SHP77 (cell line): Measurements from ENCODE around the gene CTCF.

Experiments used
- DNase-seq, 2 experiments: peaks; one replicate each; lab custom pipeline; 2025; lab: John Stamatoyannopoulos, UW

Gene CTCF

GRCh38 chr16:67594256-67594915 lies 32.1 kb downstream of the CTCF start:
- DNase-seq, result no peak

- DNase-seq, result no peak
Measured at GRCh38 chr16:67594956-67595355, 32.6 kb downstream of the CTCF start.

- no peak for DNase-seq
Measured at GRCh38 chr16:67598527-67598926, 36.2 kb downstream of the CTCF start.

GRCh38 chr16:67605641-67606040 lies 43.3 kb downstream of the CTCF start:
- DNase-seq, result no peak

- DNase-seq, result no peak
Measured at GRCh38 chr16:67606632-67607031, 44.3 kb downstream of the CTCF start.

- DNase-seq, result no peak
Measured at GRCh38 chr16:67608364-67608763, 46.0 kb downstream of the CTCF start.

GRCh38 chr16:67613808-67614207 lies 51.5 kb downstream of the CTCF start:
- DNase-seq, result peak in 1 of 2 experiments; percentile 6

- DNase-seq, result no peak
Measured at GRCh38 chr16:67628216-67628615, 65.9 kb downstream of the CTCF start.

- DNase-seq, result no peak
Measured at GRCh38 chr16:67632415-67633172, 70.3 kb downstream of the CTCF start.

GRCh38 chr16:67636713-67637112 lies 74.4 kb downstream of the CTCF start:
- DNase-seq, result no peak

GRCh38 chr16:67637625-67638024 lies 75.3 kb downstream of the CTCF start:
- no peak for DNase-seq

GRCh38 chr16:67641779-67642708 lies 79.7 kb downstream of the CTCF start:
- no peak for DNase-seq

GRCh38 chr16:67644038-67644437 lies 81.7 kb downstream of the CTCF start:
- DNase-seq, result no peak

GRCh38 chr16:67645397-67646121 lies 83.2 kb downstream of the CTCF start:
- DNase-seq, result no peak

- no peak for DNase-seq
Measured at GRCh38 chr16:67647111-67647651, 84.9 kb downstream of the CTCF start.

GRCh38 chr16:67647681-67648080 lies 85.4 kb downstream of the CTCF start:
- DNase-seq, result no peak

GRCh38 chr16:67648088-67648763 lies 85.9 kb downstream of the CTCF start:
- no peak for DNase-seq

- no peak for DNase-seq
Measured at GRCh38 chr16:67648764-67649407, 86.6 kb downstream of the CTCF start.

- no peak for DNase-seq
Measured at GRCh38 chr16:67649494-67649931, 87.2 kb downstream of the CTCF start.

- no peak for DNase-seq
Measured at GRCh38 chr16:67650023-67650422, 87.7 kb downstream of the CTCF start.
